HepG2 (cell line): ENCODE measurements around the gene HSPA1L. TPM values are rescaled to one million over a fixed set of nuclear protein-coding genes. Genes with fewer than 3 reads are reported as not detected.
A peak's percentile ranks its signal among the peaks of the same experiment; 100 is the strongest.

Experiments
- CCAR2 ChIP-seq: fragments of 200-400 bp; formaldehyde crosslinking; optimal IDR thresholded peaks from 2 replicates; pipeline ENCODE3; 2018; ENCODE audit warnings: low read depth, mild to moderate bottlenecking, low read length, moderate library complexity
- FOXP4 ChIP-seq: sonication (generic); formaldehyde crosslinking; IDR thresholded peaks from 2 replicates; pipeline ENCODE4 v1.4.0; 2020; ENCODE audit warnings: missing genetic modification reagents
- HNF4G ChIP-seq, 2 experiments: sonication (generic) in 1 of 2; formaldehyde crosslinking in 1 of 2; IDR thresholded peaks; 2 replicates each; pipeline versions ENCODE4 v1.4.0 to v1.6.1; 2011 to 2020; ENCODE audit warnings: borderline replicate concordance in 2 of 2, low read depth in 2 of 2, mild to moderate bottlenecking in 2 of 2, low read length in 1 of 2, missing genetic modification reagents in 1 of 2, moderate library complexity in 1 of 2
- HNRNPUL1 ChIP-seq: fragments of 200-400 bp; formaldehyde crosslinking; IDR thresholded peaks from 2 replicates; pipeline ENCODE4 v1.6.1; 2017; ENCODE audit warnings: low read depth, mild to moderate bottlenecking, low read length, moderate library complexity
- KDM5B ChIP-seq: sonication (generic); formaldehyde crosslinking; IDR thresholded peaks from 2 replicates; pipeline ENCODE4 v1.4.0; 2020; ENCODE audit warnings: missing genetic modification reagents, mild to moderate bottlenecking, borderline replicate concordance
- MTF1 ChIP-seq: sonication (generic); formaldehyde crosslinking; IDR thresholded peaks from 2 replicates; pipeline ENCODE4 v1.5.0; 2020; ENCODE audit warnings: missing genetic modification reagents
- NFE2L2 ChIP-seq: fragments of 150-350 bp; IDR thresholded peaks from 2 replicates; pipeline ENCODE4 v1.6.1; 2014; ENCODE audit warnings: low read length
- NR1H2 ChIP-seq: sonication (generic); formaldehyde crosslinking; IDR thresholded peaks from 2 replicates; pipeline ENCODE4 v1.8.1; 2022; ENCODE audit warnings: low read depth, missing genetic modification reagents, borderline replicate concordance
- PLSCR1 ChIP-seq: sonication (generic); formaldehyde crosslinking; IDR thresholded peaks from 2 replicates; pipeline ENCODE4 v1.5.0; 2020; ENCODE audit warnings: missing genetic modification reagents, mild to moderate bottlenecking, borderline replicate concordance
- SIN3A ChIP-seq: IDR thresholded peaks from 2 replicates; pipeline ENCODE4 v1.6.1; 2011; ENCODE audit warnings: low read depth, mild to moderate bottlenecking, control low read depth, low read length, borderline replicate concordance
- SPEN ChIP-seq: sonication (generic); formaldehyde crosslinking; IDR thresholded peaks from 2 replicates; pipeline ENCODE4 v1.5.1; 2020; ENCODE audit warnings: low read depth, mild to moderate bottlenecking, missing genetic modification reagents
- STAG1 ChIP-seq: sonication (generic); formaldehyde crosslinking; IDR thresholded peaks from 2 replicates; pipeline ENCODE4 v1.4.0; 2020; ENCODE audit warnings: missing genetic modification reagents
- UBTF ChIP-seq: sonication (generic); formaldehyde crosslinking; IDR thresholded peaks from 2 replicates; pipeline ENCODE4 v1.4.0; 2020; ENCODE audit warnings: mild to moderate bottlenecking, missing genetic modification reagents
- YEATS4 ChIP-seq: sonication (generic); formaldehyde crosslinking; IDR thresholded peaks from 2 replicates; pipeline ENCODE4 v1.4.0; 2020; ENCODE audit warnings: missing genetic modification reagents, borderline replicate concordance
- ZBTB33 ChIP-seq: sonication (generic); formaldehyde crosslinking; IDR thresholded peaks from 2 replicates; pipeline ENCODE4 v1.4.0; 2020; ENCODE audit warnings: missing genetic modification reagents
- ZBTB42 ChIP-seq: sonication (generic); formaldehyde crosslinking; IDR thresholded peaks from 2 replicates; pipeline ENCODE4 v1.5.0; 2020; ENCODE audit warnings: mild to moderate bottlenecking, missing genetic modification reagents
- ZNF574 ChIP-seq: sonication (generic); formaldehyde crosslinking; IDR thresholded peaks from 2 replicates; pipeline ENCODE4 v1.4.0; 2020; ENCODE audit warnings: missing genetic modification reagents
- ZNF576 ChIP-seq: sonication (generic); formaldehyde crosslinking; IDR thresholded peaks from 2 replicates; pipeline ENCODE4 v1.4.0; 2020; ENCODE audit warnings: mild to moderate bottlenecking, missing genetic modification reagents
- ZNF670 ChIP-seq: sonication (generic); formaldehyde crosslinking; IDR thresholded peaks from 2 replicates; pipeline ENCODE4 v1.8.0; 2022; ENCODE audit warnings: mild to moderate bottlenecking, missing genetic modification reagents, borderline replicate concordance
- ZNF780A ChIP-seq: sonication (generic); formaldehyde crosslinking; IDR thresholded peaks from 2 replicates; pipeline ENCODE4 v1.8.0; 2022; ENCODE audit warnings: mild to moderate bottlenecking, missing genetic modification reagents, moderate library complexity
- polyA plus RNA-seq, 8 experiments: library from polyadenylated mRNA; depleted of rRNA in 3 of 8; stranded (reverse) in 7 of 8; unstranded in 1 of 8; fragments of >200 nt; fragmentation: Illumina TruSeq in 4 of 8; extraction: Trizol in 4 of 8; gene quantifications; 2 replicates each; pipeline versions ENCODE4 v1.2.1 to v1.2.3, GENCODE V29; 2011 to 2016; ENCODE audit warnings: low read depth in 4 of 8, missing spikeins in 1 of 8, mixed read lengths in 1 of 8; ENCODE audit not compliant: insufficient read depth in 1 of 8
- total RNA-seq, 5 experiments: library from RNA; depleted of rRNA; stranded (reverse); fragments of >200 nt; fragmentation: Illumina TruSeq; extraction: Trizol; gene quantifications; 2 replicates each; pipeline ENCODE4 v1.2.3, GENCODE V29; 2016; ENCODE audit warnings: low read depth in 1 of 5

The HSPA1L gene
- total and polyA plus RNA-seq, 2 of the 13 experiments (the other 11 are each of a cell fraction or from before 2014, with no cell fraction given) = 0.55 to 1.0 TPM

GRCh38 chr6:31814677-31815024 lies 432 bp downstream of the HSPA1L start (continued):
- no peak for TF ChIP-seq HNF4G (IDR thresholded peaks at IDR 0.05; ENCODE audit: borderline replicate concordance, low read depth, low read length)
- no peak for TF ChIP-seq HNF4G (CRISPR knock-in tag; IDR thresholded peaks at IDR 0.05; ENCODE audit: borderline replicate concordance, low read depth)
- 0 out of 2 replicates have a peak, but pooled peaks have one; percentile 12 for TF ChIP-seq FOXP4 (CRISPR knock-in tag)
- TF ChIP-seq SIN3A = no peak
- TF ChIP-seq NFE2L2 = no peak
- TF ChIP-seq KDM5B (CRISPR knock-in tag) = no peak
- no peak for TF ChIP-seq CCAR2
- no peak for TF ChIP-seq ZBTB33 (CRISPR knock-in tag)
- TF ChIP-seq STAG1 (CRISPR knock-in tag) = no peak
- TF ChIP-seq ZNF780A (CRISPR knock-in tag) = no peak
- TF ChIP-seq UBTF (CRISPR knock-in tag) = peak; percentile 21; the same call in 1 of the 2 replicates
- no peak for TF ChIP-seq SPEN (CRISPR knock-in tag)
- no peak for TF ChIP-seq ZNF576 (CRISPR knock-in tag)
- no peak for TF ChIP-seq NR1H2
- no peak for TF ChIP-seq MTF1
- TF ChIP-seq ZNF574 (CRISPR knock-in tag) = no peak; the same call in 1 of the 2 replicates
- no peak for TF ChIP-seq HNRNPUL1
- peak; percentile 40 for TF ChIP-seq YEATS4 (CRISPR knock-in tag)
- TF ChIP-seq ZBTB42 (CRISPR knock-in tag) = no peak
- TF ChIP-seq ZNF670 (CRISPR knock-in tag) = no peak; the same call in 1 of the 2 replicates
- no peak for TF ChIP-seq PLSCR1 (CRISPR knock-in tag)
